ENCODE results near the gene MACF1. TPM values are rescaled to one million over a fixed set of nuclear protein-coding genes. Genes with fewer than 3 reads are reported as not detected.
A peak's percentile ranks its signal among the peaks of the same experiment; 100 is the strongest.
"Not testable (repeated sequence)": the region's sequence is repeated elsewhere in the genome, so short reads cannot be mapped to it uniquely, and the experiment has no call there.

The MACF1 gene
- total RNA-seq, 1 experiment from 2014 or later = 113 TPM

DNA sequence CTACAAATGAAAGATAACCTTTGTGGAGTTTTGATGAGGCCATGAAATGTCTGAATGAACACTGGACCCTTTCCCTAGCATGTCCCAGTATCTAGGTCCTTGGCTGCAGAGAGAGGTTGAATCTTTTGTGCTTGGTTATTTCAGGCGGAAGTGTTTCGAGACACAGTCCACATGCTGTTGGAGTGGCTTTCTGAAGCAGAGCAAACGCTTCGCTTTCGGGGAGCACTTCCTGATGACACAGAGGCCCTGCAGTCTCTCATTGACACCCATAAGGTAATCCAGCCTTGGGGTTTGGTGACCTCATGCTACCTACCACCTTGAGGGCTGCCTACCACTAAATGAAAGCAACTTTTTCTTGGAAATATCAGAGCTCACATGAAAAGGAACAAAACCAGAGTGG is 248.0 kb downstream of the MACF1 start:
- no peak for DNase-seq (ENCODE audit: low read depth)

DNA sequence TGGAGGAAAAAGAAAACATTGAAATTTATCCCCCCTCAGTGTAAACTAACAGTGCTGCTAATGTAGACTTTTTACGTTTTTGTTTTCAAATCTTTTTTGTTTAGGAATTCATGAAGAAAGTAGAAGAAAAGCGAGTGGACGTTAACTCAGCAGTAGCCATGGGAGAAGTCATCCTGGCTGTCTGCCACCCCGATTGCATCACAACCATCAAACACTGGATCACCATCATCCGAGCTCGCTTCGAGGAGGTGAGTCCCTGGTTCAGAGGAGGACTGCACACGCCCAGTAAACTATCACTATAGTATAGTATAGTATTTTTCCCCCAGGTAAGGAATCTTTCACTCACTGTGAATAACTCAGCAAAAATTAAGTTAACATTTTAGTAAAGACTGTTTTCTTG is 249.1 kb downstream of the MACF1 start:
- DNase-seq (ENCODE audit: low read depth) = no peak

DNA sequence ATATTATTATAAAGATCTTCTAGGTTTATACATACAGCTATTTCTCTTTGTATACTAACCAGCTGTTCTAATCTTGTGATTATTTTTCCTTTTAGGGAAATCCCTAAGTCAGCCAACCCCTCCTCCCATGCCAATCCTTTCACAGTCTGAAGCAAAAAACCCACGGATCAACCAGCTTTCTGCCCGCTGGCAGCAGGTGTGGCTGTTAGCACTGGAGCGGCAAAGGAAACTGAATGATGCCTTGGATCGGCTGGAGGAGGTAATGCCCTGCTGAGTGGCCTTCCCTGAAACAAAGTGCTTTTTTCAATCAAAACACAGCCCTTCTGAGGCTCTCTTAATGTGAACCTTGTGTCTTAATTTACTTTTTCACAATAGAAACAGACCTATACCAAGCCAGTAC is 254.5 kb downstream of the MACF1 start:
- DNase-seq (ENCODE audit: low read depth) = no peak

DNA sequence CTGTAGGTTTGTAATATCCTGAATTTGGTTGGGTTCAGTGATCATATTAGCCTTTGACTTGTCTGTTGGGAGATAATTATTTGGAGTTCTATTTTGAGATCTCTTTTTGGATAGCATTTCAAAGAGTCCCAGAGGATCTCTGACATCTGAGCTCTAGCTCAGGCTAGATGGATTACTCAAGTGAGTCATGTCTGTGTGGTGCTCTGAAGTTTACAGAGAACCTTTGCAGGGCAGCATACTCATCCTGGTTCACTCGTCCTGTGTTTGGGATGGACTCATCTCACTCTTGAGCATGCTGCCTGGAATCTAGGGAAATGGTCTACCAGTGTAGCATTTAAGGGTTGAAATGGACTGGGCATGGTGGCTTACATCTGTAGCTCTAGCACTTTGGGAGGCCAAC is 257.6 kb downstream of the MACF1 start:
- peak; percentile 22 for DNase-seq (ENCODE audit: low read depth)

DNA sequence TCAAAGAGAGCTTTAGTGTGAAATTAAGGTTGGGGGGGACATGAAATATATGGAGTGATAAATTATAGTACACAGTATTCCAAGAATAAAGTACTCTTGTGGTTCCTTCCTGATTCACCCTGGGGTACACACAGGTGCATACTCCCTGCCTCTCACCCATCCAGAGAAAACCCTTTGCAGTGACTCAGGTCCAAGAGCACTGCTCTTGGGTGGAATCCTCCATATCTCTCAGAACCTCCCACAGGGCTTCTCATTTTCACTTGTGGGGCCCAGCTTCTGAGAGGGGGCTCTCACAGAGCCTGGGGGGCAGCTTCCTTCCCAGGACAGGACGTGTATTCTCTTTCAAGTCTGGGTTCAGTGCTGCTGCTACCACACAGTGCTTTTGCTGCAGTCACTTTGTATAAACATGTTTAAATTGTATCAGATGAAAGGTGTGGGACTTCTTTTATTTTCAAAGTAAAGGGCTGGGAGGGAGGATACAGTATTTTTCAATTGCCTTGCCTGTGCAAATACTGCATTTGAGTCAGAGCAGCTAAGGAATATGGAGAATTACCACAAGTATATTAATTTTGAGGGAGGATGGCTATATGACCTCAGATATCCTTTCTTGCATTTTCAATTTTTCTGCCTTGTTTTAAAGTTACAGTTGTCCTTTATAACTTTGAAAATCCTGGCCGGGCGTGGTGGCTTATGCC is 262.1 kb downstream of the MACF1 start:
- DNase-seq (ENCODE audit: low read depth) = no peak

DNA sequence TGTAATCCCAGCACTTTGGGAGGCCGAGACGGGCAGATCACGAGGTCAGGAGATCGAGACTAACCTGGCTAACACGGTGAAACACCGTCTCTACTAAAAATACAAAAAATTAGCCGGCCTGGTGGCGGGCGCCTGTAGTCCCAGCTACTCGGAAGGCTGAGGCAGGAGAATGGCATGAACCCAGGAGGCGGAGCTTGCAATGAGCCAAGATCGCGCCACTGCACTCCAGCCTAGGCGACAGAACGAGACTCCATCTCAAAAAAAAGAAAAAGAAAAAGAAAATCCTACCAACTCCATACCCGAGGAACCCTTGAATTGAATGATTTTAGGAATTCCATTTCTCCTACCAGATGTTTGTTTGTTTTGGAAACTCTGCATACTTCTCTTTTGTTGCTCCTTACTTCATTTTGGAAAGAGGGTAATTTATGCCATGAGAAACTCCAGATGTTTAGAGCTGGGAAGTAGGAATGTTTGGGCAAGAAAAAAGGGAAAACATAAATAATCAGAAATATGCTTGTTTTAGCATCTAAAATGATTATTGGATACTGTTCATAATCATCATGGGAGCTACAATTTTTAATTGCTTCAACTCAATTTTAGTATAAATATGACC is 262.7 kb downstream of the MACF1 start:
- not testable (repeated sequence) for DNase-seq (ENCODE audit: low read depth)

DNA sequence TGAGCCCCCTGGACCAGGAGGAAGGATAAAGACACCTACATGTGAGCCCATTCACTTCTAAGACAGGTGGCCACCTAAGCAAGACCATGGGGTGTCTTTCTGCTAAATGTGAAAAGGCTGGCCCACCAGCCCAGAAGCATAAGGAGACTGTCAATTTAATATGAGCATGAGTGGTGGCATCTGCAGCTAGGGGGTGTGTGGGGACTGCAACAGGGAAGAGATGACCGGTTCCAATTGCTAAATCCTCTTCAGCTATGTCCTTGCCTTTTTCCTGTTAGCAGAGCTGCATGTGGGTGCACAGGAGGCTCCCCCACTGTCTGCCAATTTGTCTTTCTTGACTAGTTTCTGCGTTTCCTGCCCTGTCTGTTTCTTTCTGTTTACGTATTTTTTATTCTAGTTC is 264.7 kb downstream of the MACF1 start:
- DNase-seq (ENCODE audit: low read depth) = no peak

DNA sequence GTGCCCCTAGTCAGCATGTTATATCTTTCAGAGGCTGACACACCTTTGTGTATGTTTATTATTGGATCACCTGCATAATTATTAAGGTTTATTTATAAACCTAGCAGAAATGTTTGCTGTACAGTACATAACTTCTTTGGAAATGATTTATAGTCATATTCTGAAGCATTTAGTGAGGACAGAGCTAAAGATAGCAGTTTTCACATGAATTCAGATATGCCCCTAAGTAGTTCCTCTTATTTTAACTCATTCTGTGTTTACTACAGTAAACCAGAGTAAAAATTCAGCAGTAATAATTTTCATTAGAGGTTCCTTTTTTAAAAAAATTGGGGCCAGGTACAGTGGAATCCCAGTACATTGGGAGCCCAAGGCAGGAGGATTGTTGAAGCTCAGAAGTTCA is 265.5 kb downstream of the MACF1 start:
- no peak for DNase-seq (ENCODE audit: low read depth)

DNA sequence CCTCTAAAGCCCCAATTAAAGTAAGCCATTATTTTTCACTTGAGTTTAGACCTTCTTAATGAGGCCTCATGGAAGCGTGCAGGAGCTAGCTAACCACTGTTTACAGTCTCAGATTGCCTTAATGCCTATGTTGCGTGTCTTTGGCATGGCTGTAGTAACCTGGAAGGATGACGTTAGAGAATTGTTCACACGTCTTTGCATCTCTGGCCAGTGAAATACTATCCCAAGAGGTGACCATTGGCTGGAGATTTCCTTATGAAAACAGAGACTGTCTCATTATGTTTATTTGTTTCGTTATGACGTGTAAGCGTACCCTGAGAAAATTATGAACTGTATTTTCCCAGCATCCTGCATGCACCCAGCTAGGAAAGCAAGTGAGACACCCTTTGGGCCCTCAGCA is 268.3 kb downstream of the MACF1 start:
- DNase-seq (ENCODE audit: low read depth) = no peak

DNA sequence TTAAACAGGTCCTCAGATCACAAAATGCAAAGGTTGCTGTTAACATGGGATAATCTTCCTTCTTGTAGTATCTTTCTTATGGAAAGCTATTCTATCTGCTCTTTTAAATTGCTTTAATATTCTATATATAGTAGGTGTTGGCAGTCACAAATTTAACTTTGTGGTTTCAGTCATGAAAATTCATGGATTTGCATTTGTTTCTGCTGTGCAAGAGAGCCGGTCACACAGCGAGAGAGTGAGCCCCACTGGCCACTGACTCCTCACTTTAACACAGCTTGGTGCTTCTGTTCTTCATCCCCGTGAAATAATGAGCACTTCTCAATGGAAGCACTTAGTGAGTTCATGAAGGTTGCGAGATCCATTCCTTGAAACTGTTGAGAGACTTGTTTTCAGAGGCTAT is 268.8 kb downstream of the MACF1 start:
- DNase-seq (ENCODE audit: low read depth) = no peak

DNA sequence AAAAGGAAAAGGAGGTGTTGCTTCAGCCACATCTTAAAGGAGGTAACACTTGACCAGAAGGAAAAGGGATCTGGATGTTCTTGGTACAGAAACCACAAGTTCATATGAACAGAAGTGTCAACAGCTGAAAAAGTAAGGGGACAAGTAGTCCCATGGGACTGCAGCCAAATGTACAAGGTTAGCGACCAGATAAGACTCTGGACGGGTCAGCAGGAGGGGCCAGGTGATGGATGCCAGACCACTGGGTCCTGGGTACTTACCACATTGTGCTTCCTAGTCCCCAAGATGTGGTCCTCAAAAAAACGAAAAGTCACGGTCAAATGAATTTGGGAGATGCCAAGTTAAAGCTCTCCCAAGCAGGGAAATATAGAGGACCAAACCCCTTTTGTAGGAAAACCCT is 270.3 kb downstream of the MACF1 start:
- DNase-seq (ENCODE audit: low read depth) = no peak

DNA sequence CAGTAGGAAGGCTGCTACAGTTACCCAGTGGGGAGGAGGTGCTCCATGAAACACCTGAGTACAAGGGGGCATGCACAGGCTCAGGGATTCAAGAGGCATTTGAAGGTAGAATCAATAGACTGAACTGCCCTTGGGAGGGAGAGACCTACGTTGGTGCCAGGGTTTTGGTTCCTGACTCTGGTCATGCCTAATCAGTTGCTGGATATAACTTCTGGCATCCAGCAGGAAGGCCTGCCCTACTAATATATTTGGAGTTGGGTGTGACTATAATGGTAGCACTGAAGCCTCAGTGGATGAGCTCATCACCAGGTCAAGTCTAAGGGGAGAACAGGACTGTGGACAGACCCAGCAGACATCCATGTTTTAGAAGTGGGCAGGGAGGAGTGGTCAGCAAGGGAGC is 271.1 kb downstream of the MACF1 start:
- not testable (repeated sequence) for DNase-seq (ENCODE audit: low read depth)

DNA sequence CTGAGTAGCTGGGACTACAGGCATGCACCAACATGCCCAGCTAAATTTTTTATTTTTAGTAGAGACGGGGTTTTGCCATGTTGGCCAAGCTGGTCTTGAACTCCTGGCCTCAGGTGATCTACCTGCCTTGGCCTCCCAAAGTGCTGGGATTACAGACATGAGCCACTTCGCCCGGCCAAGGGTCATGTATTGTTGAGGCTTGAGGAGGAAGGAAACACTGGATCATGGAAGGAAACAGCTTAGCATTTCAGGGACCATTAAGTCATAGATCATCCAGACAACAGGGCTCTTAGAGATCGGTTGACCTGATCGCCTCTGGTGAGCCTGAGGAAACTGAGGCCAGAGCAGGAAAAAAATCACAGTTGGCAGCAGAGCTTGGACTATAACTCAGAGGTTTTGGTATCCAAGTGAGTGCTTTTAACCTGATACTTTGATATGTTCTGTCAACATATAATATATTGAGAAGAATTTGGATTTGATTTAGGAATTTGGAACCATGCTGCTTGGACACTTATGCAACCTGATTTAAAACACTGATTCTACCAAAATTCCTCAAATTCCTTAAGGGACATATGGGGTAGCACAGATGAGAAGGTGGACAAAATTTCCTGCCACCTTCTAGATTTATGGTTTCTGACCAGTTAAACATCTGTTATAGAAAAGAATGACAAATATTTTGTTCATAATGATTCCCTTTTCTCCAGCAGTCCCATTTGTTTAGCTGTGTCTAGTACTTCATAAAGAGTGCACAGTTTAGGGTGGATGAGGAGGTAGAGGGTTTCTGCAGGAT is 273.8 kb downstream of the MACF1 start:
- DNase-seq (ENCODE audit: low read depth) = no peak

DNA sequence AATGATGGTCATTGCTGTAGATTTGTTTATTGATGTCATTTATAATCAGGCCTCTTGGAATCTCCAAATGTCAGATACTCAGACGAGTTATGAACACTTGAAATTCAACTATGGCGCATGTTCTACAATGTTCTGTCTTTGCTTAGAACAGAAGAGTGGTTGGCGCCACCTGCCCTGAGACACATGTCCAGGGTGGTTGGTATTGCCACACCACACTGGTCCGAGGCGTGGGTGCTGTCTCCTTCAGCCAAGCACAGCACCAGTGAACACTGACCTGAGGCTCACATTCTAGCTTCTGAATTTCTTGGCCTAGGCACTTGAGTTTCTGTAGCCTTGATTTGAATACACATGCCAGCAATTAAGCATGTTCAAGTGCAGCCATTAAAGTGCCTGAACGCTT is 276.8 kb downstream of the MACF1 start:
- DNase-seq (ENCODE audit: low read depth) = no peak

DNA sequence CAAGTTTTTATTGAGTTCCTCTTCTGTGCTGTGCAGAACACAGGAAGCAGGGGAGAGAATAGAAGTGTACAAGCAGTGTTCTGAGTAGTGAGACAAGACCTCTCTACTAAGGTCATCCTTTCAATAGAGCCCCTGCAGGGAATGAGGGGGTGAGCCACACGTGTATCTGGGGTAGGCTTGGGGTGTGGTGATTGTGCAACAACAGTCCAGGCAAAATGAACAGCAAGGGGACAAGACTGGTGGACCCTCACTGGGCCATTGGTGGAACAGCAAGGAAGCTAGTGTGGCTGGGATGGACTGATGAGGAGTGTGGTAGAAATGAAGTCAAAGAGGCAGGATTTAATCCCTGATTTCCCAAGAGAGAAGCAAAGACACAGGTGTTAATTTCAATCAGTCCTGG is 278.8 kb downstream of the MACF1 start:
- no peak for DNase-seq (ENCODE audit: low read depth)

DNA sequence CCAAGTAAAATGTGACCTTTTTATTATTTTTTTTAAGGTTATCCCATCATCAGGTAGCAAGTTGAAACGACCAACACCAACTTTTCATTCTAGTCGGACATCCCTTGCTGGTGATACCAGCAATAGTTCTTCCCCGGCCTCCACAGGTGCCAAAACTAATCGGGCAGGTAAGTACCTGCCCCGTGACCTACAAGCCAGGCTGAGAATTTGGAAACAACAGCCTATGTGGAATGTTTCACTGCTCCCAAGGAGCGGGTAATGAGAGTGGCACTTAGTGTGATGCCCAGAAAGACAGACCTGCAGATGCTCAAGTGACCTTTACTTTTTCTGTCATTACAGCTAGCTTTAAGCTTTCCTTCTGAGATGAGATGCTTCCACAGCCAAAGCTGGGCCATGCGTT is 280.1 kb downstream of the MACF1 start:
- no peak for DNase-seq (ENCODE audit: low read depth)

DNA sequence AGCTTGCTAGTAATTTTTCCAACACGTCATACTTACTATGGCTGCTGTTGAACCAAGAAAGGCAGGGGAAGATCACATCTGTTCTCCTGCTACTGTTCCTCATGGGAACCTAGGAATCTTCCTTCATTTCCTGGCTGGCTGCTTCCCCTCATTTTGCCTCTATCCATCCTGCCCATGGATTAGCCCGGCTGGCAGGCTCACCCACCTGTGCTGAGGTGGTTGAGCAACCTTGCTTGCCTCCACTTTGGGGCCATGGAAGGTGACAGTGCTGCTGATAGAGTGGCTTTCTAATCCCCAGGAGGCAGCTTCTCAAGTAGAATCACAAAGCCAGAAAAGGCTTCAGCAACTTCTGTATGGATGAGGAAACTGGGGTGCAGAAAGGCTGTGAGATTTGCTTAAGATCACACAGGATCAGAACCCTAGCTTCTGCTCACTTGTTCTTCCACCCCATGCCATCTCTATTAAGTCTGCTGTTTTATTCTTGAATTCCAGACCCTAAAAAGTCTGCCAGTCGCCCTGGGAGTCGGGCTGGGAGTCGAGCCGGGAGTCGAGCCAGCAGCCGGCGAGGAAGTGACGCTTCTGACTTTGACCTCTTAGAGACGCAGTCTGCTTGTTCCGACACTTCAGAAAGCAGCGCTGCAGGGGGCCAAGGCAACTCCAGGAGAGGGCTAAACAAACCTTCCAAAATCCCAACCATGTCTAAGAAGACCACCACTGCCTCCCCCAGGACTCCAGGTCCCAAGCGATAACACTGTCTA is 280.7 kb downstream of the MACF1 start:
- DNase-seq (ENCODE audit: low read depth) = no peak

DNA sequence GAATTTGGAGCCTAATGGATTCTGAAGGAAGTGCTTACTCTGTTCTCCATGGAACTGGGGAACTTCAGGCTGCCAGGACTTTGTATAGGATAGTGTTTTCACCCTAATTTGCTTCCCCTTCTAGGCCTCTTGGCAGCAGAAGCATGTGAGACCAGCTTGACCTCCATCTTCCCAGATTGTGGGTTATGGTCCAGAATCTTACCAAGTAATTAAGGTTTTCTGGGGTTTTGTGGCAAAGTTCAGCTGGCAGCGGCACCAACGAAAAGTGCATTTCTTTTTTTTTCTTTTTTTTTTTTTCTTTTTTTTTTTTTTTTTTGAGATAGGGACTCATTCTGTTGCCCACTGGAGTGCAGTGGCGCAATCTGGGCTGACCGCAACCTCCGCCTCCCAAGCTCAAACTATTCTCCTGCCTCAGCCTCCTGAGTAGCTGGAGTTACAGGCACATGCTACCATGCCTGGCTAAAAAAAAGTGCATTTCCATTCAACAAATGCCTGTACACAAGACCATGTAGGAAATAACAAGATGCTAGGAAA is 283.6 kb downstream of the MACF1 start:
- no peak for DNase-seq (ENCODE audit: low read depth)

DNA sequence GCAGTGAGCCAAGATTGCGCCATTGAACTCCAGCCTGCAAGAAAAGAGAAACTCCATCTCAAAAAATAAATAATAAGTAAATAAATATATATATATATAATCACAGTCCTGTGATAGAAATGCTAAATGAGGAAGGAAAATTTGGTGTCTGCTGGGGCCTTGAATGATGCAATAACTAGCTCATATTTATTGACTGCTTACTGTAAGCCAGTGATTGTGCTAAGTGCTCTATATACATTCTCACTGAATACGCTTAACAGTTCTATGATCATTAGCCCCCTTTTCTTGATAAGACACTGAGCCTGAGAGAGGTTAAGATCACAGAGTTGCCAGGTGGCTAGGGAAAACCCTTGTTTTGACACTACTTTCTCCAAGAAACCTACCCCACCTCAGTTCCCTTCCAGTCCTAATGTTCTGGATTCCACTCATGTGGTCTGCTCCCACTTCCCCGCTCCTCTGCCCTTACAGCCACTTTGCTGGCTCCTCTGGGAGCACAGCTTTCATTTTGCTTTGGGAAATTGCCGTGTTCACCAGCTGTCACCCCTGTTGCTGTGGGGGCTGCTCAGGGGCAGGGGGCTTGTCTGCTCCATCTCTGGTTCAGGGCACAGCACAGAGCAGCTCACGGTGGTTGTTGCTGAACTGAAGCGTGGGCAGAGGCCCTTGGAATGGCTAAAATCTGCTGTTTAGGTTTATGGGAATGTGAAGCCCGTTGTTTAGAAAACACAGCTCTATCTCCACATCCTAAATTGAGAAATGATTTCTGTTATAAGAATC is 284.5 kb downstream of the MACF1 start:
- no peak for DNase-seq (ENCODE audit: low read depth)

DNA sequence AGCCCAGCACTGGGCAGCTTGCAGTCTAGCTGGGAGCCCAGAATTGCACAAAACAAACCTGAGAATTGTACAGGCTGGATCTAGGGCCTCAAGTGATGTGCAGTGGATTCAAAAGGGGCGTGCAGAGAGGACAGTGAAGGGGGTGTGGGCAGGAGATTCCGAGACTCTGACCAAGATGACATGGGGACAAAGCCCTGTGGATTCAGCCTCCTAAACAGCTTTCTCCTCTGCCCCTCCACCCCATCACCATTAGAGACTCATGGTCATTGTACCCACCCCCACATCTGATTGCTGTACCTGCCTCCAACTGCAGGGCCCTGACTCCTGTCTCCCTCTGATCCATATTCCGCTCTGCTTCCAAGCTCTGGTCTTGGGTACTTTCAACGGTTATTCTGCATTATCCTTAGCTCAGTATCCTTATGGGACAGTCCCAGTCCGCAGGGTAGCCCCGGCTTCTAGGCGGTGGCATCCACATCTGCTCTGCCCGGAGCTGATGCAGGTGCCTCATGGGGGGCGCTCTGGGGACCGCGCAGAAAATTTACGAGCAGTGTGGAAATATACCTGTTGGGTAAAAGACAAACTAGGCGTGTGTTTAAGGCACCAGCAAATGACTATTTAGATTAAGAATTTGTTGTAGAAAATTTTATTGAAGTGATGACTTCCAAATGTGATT is 285.2 kb downstream of the MACF1 start:
- no peak for DNase-seq (ENCODE audit: low read depth)
